Measurements from ENCODE around the gene SNX5. TPM values are rescaled to one million over a fixed set of nuclear protein-coding genes. Genes with fewer than 3 reads are reported as not detected.

SNX5 gene
- total RNA-seq, 1 donor from 2014 or later: 46.3 TPM

DNA sequence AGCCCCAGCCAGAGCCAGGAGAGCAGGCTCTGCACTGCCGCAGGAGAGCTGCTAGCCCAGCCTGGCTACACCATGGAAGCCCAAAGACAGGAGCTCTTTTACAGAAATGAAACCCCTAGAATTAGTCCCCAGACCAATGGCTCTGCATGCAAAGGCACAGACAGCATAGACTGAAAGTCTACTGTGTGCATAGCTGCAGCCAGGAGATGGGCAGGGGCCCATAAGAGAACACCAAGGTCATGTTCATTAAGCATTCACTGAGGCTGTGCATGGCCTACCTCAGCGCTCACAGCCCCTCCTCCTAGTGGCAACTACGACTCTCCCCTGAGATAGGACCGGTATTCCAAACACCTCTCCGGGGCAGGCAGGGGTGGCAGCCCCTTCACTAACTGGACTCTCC lies 34.9 kb downstream of the SNX5 start:
- Histone ChIP-seq H3K27me3 (ENCODE audit: low read depth) (no peaks in the 10 kb centered on the region), H3K9me3 (replicated peaks) (peaks cover 11% of the 10 kb centered on the region), H3K4me1 (peaks cover 32% of the 10 kb centered on the region), H3K4me3 (no peak overlapping the region), H3K36me3 (no peaks in the 10 kb centered on the region), H3K27ac (replicated peaks) (no peak overlapping the region)
- intact Hi-C loops (cut with micrococcal nuclease): no loop called here
- TF ChIP-seq, protein P1, sequence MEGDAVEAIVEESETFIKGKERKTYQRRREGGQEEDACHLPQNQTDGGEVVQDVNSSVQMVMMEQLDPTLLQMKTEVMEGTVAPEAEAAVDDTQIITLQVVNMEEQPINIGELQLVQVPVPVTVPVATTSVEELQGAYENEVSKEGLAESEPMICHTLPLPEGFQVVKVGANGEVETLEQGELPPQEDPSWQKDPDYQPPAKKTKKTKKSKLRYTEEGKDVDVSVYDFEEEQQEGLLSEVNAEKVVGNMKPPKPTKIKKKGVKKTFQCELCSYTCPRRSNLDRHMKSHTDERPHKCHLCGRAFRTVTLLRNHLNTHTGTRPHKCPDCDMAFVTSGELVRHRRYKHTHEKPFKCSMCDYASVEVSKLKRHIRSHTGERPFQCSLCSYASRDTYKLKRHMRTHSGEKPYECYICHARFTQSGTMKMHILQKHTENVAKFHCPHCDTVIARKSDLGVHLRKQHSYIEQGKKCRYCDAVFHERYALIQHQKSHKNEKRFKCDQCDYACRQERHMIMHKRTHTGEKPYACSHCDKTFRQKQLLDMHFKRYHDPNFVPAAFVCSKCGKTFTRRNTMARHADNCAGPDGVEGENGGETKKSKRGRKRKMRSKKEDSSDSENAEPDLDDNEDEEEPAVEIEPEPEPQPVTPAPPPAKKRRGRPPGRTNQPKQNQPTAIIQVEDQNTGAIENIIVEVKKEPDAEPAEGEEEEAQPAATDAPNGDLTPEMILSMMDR (IDR thresholded peaks at IDR 0.05; ENCODE audit: borderline replicate concordance): no peak
- no peak for DNase-seq

DNA sequence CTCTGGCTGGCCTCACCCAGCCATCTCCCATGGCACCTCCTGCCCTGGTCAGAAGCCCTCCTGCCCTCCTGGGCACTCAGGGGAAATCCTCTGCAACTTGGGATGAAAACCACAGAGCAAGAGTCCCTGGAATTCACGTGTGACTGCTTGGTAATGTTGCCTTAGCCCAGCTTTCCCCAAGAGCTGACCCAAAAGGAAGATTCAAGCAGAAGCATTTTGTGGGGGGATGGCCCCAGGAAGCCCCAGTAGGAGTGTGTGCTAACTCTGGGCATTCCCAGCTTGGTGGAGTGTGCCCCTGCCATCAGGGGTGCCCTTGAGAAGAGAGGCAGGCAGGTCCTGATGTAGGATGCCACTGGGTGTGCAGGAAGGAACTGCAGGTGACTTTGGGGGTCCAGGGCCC lies 35.5 kb downstream of the SNX5 start:
- H3K36me3 ChIP-seq: no peaks in the 10 kb centered on the region
- H3K4me1 ChIP-seq: peaks cover 34% of the 10 kb centered on the region
- H3K27ac ChIP-seq (replicated peaks): no peak overlapping the region
- no peak for DNase-seq
- H3K27me3 ChIP-seq (ENCODE audit: low read depth): no peaks in the 10 kb centered on the region
- TF ChIP-seq, protein P1 (IDR thresholded peaks at IDR 0.05; ENCODE audit: borderline replicate concordance): no peak
- intact Hi-C loops (cut with micrococcal nuclease): no loop called here
- H3K4me3 ChIP-seq: no peak overlapping the region
- peaks cover 11% of the 10 kb centered on the region for H3K9me3 ChIP-seq (replicated peaks)

DNA sequence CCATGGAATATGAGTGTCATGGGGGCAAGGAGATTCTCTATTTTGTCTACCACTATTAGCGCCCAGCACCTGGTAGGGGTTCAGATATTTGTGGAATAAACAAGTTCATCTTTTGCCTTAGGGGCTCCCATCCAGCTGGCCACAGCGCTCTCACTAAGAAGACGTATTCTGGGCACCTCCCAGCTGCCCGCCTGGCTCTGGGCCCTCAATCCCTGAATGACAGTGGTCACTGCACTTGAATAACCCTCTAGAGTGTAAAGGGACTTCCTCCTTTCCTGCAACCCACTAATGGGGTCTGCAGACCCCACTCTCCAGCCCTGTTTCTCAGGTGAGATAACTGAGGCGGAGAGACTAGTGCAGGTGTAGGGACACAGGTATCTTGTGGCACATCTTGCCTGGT lies 36.2 kb downstream of the SNX5 start:
- TF ChIP-seq, protein P1 (IDR thresholded peaks at IDR 0.05; ENCODE audit: borderline replicate concordance): no peak
- Histone ChIP-seq H3K27me3 (ENCODE audit: low read depth) (no peaks in the 10 kb centered on the region), H3K27ac (replicated peaks) (no peak overlapping the region), H3K36me3 (no peaks in the 10 kb centered on the region), H3K4me3 (no peak overlapping the region), H3K4me1 (peaks cover 31% of the 10 kb centered on the region), H3K9me3 (replicated peaks) (peaks cover 11% of the 10 kb centered on the region)
- DNase-seq: no peak
- intact Hi-C loops (cut with micrococcal nuclease): no loop called here

DNA sequence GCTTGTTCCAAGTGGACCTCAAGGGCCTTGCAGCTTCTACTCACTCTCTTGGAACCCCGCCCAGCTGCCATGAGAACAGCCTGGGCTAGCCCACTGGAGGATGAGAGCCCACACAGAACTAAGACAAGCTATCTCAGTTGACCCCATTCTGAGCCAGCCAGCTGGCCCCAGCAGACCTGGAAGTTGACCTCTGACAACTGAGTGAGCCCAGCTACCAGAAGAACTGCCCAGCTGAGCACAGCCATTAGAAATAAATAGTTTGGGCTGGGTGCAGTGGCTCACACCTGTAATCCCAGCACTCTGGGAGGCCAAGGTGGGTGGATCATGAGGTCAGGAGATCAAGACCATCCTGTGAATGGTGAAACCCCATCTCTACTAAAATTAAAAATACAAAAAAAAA lies 37.1 kb downstream of the SNX5 start:
- Histone ChIP-seq H3K27ac (replicated peaks) (no peak overlapping the region), H3K4me1 (peaks cover 22% of the 10 kb centered on the region), H3K36me3 (no peaks in the 10 kb centered on the region), H3K4me3 (no peak overlapping the region), H3K9me3 (replicated peaks) (peaks cover 11% of the 10 kb centered on the region), H3K27me3 (ENCODE audit: low read depth) (no peaks in the 10 kb centered on the region)
- intact Hi-C loops (cut with micrococcal nuclease): no loop called here
- TF ChIP-seq, protein P1 (IDR thresholded peaks at IDR 0.05; ENCODE audit: borderline replicate concordance): no peak
- DNase-seq: no peak

DNA sequence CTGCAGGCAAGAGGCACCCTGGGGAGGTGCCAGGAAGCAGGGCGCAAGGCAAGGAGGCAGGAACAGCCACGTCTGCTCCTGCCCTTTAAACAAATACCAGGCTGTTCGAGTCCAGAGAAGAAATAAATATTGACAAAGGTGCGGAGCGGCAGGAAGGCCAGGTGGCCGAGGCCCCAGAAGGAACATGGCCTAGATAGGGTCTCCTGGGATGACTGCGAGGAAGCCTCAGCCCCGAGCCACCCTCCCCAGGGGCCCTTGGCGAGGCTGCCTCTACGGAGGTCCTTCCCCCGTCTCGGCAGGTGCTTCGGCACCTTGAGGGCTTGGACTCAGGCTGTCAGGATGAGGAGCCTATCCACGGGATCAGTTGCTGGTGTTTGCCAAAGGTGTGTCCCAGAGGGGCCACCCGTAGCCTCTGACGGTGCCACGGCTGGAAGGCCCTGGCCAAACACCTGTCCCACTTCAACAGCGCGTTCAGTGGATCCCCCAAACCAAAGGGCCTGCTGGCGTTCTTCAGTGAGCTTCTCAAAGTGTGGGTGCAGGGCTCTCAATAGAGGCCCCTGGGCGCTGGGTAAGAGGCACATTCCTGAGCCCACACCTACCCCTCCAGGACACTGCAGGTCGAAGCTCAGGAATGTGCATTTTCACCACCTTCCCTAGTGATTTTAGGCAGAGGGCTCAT lies 39.8 kb downstream of the SNX5 start:
- Histone ChIP-seq H3K4me3 (no peak overlapping the region), H3K27me3 (ENCODE audit: low read depth) (no peaks in the 10 kb centered on the region), H3K27ac (replicated peaks) (peak overlapping the region; percentile 37), H3K36me3 (no peaks in the 10 kb centered on the region), H3K4me1 (peaks cover 20% of the 10 kb centered on the region), H3K9me3 (replicated peaks) (peaks cover 11% of the 10 kb centered on the region)
- DNase-seq: no peak
- TF ChIP-seq, protein P1 (IDR thresholded peaks at IDR 0.05; ENCODE audit: borderline replicate concordance): no peak
- intact Hi-C loops (cut with micrococcal nuclease): no loop called here
